Choroid plexus epithelial cell (primary cell): ENCODE measurements around the gene CD200.

Experiments used
- DNase-seq: peaks from one replicate; pipeline ENCODE4 v3.0.0-alpha.2; 2010; ENCODE audit warnings: low read depth
- H3K4me3 ChIP-seq: 2 replicates; pipeline ENCODE4 v1.5.1; 2011; ENCODE audit warnings: low read depth, mild to moderate bottlenecking, control low read depth, low read length, moderate library complexity
- CTCF ChIP-seq: conservative IDR thresholded peaks from 2 replicates; pipeline ENCODE4 v1.5.1; 2011; ENCODE audit warnings: low read depth, mild to moderate bottlenecking, control low read depth, inconsistent platforms, low read length, moderate library complexity

CD200 gene

GRCh38 chr3:112411425-112411824, 78.5 kb downstream of the CD200 start:
- H3K4me3 ChIP-seq: no peak overlapping the region
- TF ChIP-seq CTCF: no peak
- no peak for DNase-seq
